Measurements from ENCODE around the gene EEIG2.

DNA sequence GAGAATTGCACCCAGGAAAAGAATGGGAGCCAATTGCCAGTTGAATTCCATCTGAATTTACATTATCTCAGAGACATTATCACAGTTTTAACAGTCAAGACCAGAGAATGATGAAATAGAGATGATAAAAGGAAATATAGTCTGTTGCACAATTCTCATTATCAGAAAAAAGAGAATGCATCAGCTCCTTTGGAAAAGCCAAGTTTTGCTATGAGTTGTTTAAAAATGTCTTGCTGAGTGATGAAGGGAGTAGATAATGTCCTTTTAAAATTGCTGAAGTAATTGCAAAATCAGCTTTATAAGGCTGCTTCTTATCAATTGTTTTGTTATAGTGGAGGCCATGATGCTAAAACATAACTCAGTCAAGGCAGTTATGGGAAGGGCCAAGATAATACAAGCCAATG, 37.9 kb upstream of the EEIG2 start:
- TF ChIP-seq CTCF (IDR thresholded peaks at IDR 0.05) (no peak), POLR2A (IDR thresholded peaks at IDR 0.05; ENCODE audit: low read length) (no peak)
